ENCODE results near the gene LCE1D.

The LCE1D gene

GRCh38 chr1:152796421-152796820, at the start of gene LCE1D:
Gene LCE1D, plus strand, starts transcription at chr1:152796721. Its CDS starts 1,074 bp downstream, at chr1:152797795.
- Mint-ChIP-seq H3K27ac (no peak within 1 kb of the TSS), H3K9me3 (no peaks in the 10 kb centered on the region), H3K4me1 (no peaks in the 10 kb centered on the region), H3K4me3 (no peak within 1 kb of the TSS), H3K27me3 (peaks cover 32% of the 10 kb centered on the region)
- ATAC-seq: no peak
- DNase-seq: no peak

GRCh38 chr1:152747831-152748230, 48.7 kb upstream of the LCE1D start:
- Mint-ChIP-seq H3K4me3 (no peak overlapping the region), H3K27me3 (peaks cover 23% of the 10 kb centered on the region), H3K9me3 (no peaks in the 10 kb centered on the region), H3K27ac (no peak overlapping the region), H3K4me1 (peaks cover 5% of the 10 kb centered on the region)
- ATAC-seq (no peak), DNase-seq (no peak)

- peak; percentile 49 for ATAC-seq
- Mint-ChIP-seq H3K4me1 (peaks cover 5% of the 10 kb centered on the region), H3K27me3 (peaks cover 22% of the 10 kb centered on the region), H3K9me3 (no peaks in the 10 kb centered on the region), H3K27ac (no peak overlapping the region), H3K4me3 (no peak overlapping the region)
- no peak for DNase-seq
Observed at GRCh38 chr1:152752225-152752624, 44.3 kb upstream of the LCE1D start.

GRCh38 chr1:152753586-152753985, 42.9 kb upstream of the LCE1D start:
- Mint-ChIP-seq H3K27ac (no peak overlapping the region), H3K4me3 (no peak overlapping the region), H3K27me3 (peaks cover 32% of the 10 kb centered on the region), H3K9me3 (no peaks in the 10 kb centered on the region), H3K4me1 (peaks cover 5% of the 10 kb centered on the region)
- ATAC-seq: no peak
- no peak for DNase-seq

GRCh38 chr1:152756872-152757271, 39.6 kb upstream of the LCE1D start:
- ATAC-seq (no peak), DNase-seq (no peak)
- H3K27me3 Mint-ChIP-seq: peaks cover 40% of the 10 kb centered on the region
- peaks cover 5% of the 10 kb centered on the region for H3K4me1 Mint-ChIP-seq
- H3K27ac Mint-ChIP-seq: no peak overlapping the region
- no peak overlapping the region for H3K4me3 Mint-ChIP-seq
- no peaks in the 10 kb centered on the region for H3K9me3 Mint-ChIP-seq

- ATAC-seq (no peak), DNase-seq (no peak)
- Mint-ChIP-seq H3K9me3 (no peaks in the 10 kb centered on the region), H3K4me3 (no peak within 1 kb of the TSS), H3K4me1 (no peaks in the 10 kb centered on the region), H3K27me3 (peaks cover 41% of the 10 kb centered on the region), H3K27ac (no peak within 1 kb of the TSS)
Observed at GRCh38 chr1:152757747-152758146, 38.8 kb upstream of the LCE1D start, which contains the start of gene KPRP. Gene KPRP, plus strand, starts transcription at chr1:152758025. Its CDS starts 1,564 bp downstream, at chr1:152759589.

- Mint-ChIP-seq H3K4me3 (no peak overlapping the region), H3K27me3 (peaks cover 41% of the 10 kb centered on the region), H3K4me1 (no peaks in the 10 kb centered on the region), H3K9me3 (no peaks in the 10 kb centered on the region), H3K27ac (no peak overlapping the region)
- DNase-seq: no peak
- no peak for ATAC-seq
Observed at GRCh38 chr1:152758636-152759035, 37.9 kb upstream of the LCE1D start.

GRCh38 chr1:152759453-152760173, 36.9 kb upstream of the LCE1D start:
- DNase-seq (no peak), ATAC-seq (no peak)
- Mint-ChIP-seq H3K4me1 (no peaks in the 10 kb centered on the region), H3K4me3 (no peak overlapping the region), H3K9me3 (no peaks in the 10 kb centered on the region), H3K27me3 (peaks cover 37% of the 10 kb centered on the region), H3K27ac (no peak overlapping the region)

- H3K9me3 Mint-ChIP-seq: no peaks in the 10 kb centered on the region
- H3K27ac Mint-ChIP-seq: peak overlapping the region in 1 of 2 donors; percentile 11
- DNase-seq (no peak), ATAC-seq (no peak)
- peaks cover 35% of the 10 kb centered on the region for H3K27me3 Mint-ChIP-seq
- no peak overlapping the region for H3K4me3 Mint-ChIP-seq
- H3K4me1 Mint-ChIP-seq: no peaks in the 10 kb centered on the region
Observed at GRCh38 chr1:152760551-152761190, 35.9 kb upstream of the LCE1D start.

GRCh38 chr1:152761609-152762213, 34.8 kb upstream of the LCE1D start:
- no peak overlapping the region for H3K4me3 Mint-ChIP-seq
- H3K27me3 Mint-ChIP-seq: peaks cover 36% of the 10 kb centered on the region
- ATAC-seq (no peak), DNase-seq (no peak)
- peak overlapping the region in 1 of 2 donors; percentile 35 for H3K27ac Mint-ChIP-seq
- no peaks in the 10 kb centered on the region for H3K4me1 Mint-ChIP-seq
- H3K9me3 Mint-ChIP-seq: no peaks in the 10 kb centered on the region

GRCh38 chr1:152768847-152769533, 27.5 kb upstream of the LCE1D start:
- Mint-ChIP-seq H3K4me3 (no peak overlapping the region), H3K9me3 (peaks cover 6 to 8% of the 10 kb centered on the region in 2 donors), H3K27me3 (peaks cover 17% of the 10 kb centered on the region), H3K27ac (no peak overlapping the region), H3K4me1 (no peaks in the 10 kb centered on the region)
- no peak for DNase-seq
- no peak for ATAC-seq

- H3K4me1 Mint-ChIP-seq: no peaks in the 10 kb centered on the region
- ATAC-seq (no peak), DNase-seq (no peak)
- no peak overlapping the region for H3K27ac Mint-ChIP-seq
- H3K27me3 Mint-ChIP-seq: peaks cover 24% of the 10 kb centered on the region
- peaks cover 8 to 12% of the 10 kb centered on the region in 2 donors for H3K9me3 Mint-ChIP-seq
- H3K4me3 Mint-ChIP-seq: no peak overlapping the region
Observed at GRCh38 chr1:152770411-152770810, 26.1 kb upstream of the LCE1D start.

GRCh38 chr1:152774875-152775274, 21.6 kb upstream of the LCE1D start, which contains the start of gene LCE1F:
Gene LCE1F, plus strand, starts transcription at chr1:152775140. Its CDS starts 1,232 bp downstream, at chr1:152776372.
- Mint-ChIP-seq H3K4me3 (no peak within 1 kb of the TSS), H3K27ac (peak within 1 kb of the TSS in 1 of 2 donors; percentile 68), H3K27me3 (peaks cover 45% of the 10 kb centered on the region), H3K4me1 (no peaks in the 10 kb centered on the region), H3K9me3 (peaks cover 8 to 12% of the 10 kb centered on the region in 2 donors)
- no peak for ATAC-seq
- DNase-seq: no peak

GRCh38 chr1:152776361-152776760, 20.2 kb upstream of the LCE1D start:
- H3K9me3 Mint-ChIP-seq: peaks cover 6 to 12% of the 10 kb centered on the region in 2 donors
- no peak for ATAC-seq

GRCh38 chr1:152777510-152778137, 18.9 kb upstream of the LCE1D start:
- Mint-ChIP-seq H3K4me1 (no peaks in the 10 kb centered on the region), H3K27ac (no peak overlapping the region), H3K9me3 (peaks cover 0 to 7% of the 10 kb centered on the region in 2 donors), H3K4me3 (no peak overlapping the region), H3K27me3 (peaks cover 51% of the 10 kb centered on the region)
- DNase-seq: no peak
- ATAC-seq: no peak

More at GRCh38 chr1:152776361-152776760, 20.2 kb upstream of the LCE1D start:
- H3K27me3 Mint-ChIP-seq: peaks cover 45% of the 10 kb centered on the region
- no peak for DNase-seq
- no peak overlapping the region for H3K4me3 Mint-ChIP-seq
- no peak overlapping the region for H3K27ac Mint-ChIP-seq
- no peaks in the 10 kb centered on the region for H3K4me1 Mint-ChIP-seq
